HUES6 (cell line): Measurements from ENCODE around the gene SRI.
A peak's percentile ranks its signal among the peaks of the same experiment; 100 is the strongest.

Experiments
- H3K27ac ChIP-seq: 2 replicates; pipeline ENCODE4 v1.7.0; 2013; ENCODE audit warnings: low read depth, mild to moderate bottlenecking, low read length, inconsistent platforms
- H3K27me3 ChIP-seq: 2 replicates; pipeline ENCODE4 v1.6.1; 2013; ENCODE audit warnings: low read length; ENCODE audit not compliant: control insufficient read depth, insufficient read depth
- H3K36me3 ChIP-seq: 2 replicates; pipeline ENCODE4 v1.6.1; 2013; ENCODE audit warnings: low read length; ENCODE audit not compliant: control insufficient read depth, insufficient read depth
- H3K4me1 ChIP-seq: 2 replicates; pipeline ENCODE4 v1.6.1; 2013; ENCODE audit warnings: low read length; ENCODE audit not compliant: control insufficient read depth, insufficient read depth
- H3K4me3 ChIP-seq: 2 replicates; pipeline ENCODE4 v1.5.1; 2013; ENCODE audit warnings: low read depth, low read length
- H3K9ac ChIP-seq: one replicate; pipeline ENCODE4 v1.6.1; 2013; ENCODE audit warnings: mild to moderate bottlenecking, low read length
- H3K9me3 ChIP-seq: 2 replicates; pipeline ENCODE4 v1.6.1; 2013; ENCODE audit warnings: low read depth, low read length; ENCODE audit not compliant: control insufficient read depth, insufficient read depth

Gene SRI

DNA sequence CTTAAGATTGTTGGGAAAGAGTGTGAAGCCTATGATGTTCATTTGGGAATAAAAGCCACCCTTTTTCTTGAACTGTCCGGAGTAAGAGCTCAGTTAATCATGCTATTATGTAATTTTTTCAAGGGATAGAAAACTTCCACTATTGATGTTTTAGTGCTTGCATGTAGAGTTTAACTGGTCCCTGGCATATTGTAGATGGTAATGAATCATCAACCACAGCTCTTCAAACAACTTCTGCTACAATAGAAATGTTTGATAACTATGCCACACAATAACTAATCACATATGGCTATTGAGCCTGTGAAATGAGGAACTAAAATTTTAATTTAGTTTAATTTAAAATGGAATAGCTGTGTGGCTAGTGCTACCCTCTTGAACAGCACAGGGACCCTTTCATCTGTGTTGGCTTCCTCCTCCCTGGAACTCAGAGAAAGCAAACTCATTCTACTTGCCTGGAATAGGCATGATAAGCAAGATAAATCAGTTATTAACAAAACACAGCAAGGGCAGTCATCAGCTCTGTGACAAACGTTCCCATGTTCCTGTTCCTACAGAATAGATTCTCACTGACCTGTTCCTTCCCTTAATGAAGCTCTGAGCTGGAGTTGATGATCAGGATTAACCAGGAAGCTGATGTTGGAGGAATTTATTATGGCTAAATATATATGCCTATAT lies 4.9 kb upstream of the SRI start:
- H3K4me3 ChIP-seq: no peak overlapping the region
- H3K9ac ChIP-seq: no peak overlapping the region
- no peak overlapping the region for H3K27ac ChIP-seq
- no peaks in the 10 kb centered on the region for H3K36me3 ChIP-seq
- H3K27me3 ChIP-seq: no peaks in the 10 kb centered on the region
- H3K9me3 ChIP-seq: no peaks in the 10 kb centered on the region
- H3K4me1 ChIP-seq: peaks cover 6% of the 10 kb centered on the region; the same call in 1 of the 2 replicates

DNA sequence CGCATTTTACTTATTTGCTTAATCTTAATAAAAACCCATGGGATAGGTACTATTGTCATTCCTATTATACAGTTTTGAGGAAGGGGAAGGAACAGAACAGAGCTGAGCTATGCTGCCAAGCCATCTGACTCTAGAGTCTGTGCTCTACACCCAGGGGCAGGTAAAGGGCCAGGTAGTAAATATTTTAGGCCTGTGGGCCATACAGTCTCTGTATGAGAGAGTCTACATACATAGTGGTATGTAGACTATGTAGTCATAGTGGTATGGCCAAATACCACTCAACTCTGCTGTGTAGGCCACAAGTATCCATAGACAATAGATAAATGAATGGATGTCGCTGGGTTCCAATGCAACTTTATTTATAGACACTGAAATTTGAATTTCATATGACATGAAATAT lies 3.4 kb upstream of the SRI start:
- no peak overlapping the region for H3K4me3 ChIP-seq
- H3K36me3 ChIP-seq: no peaks in the 10 kb centered on the region
- no peaks in the 10 kb centered on the region for H3K9me3 ChIP-seq
- H3K9ac ChIP-seq: no peak overlapping the region
- no peak overlapping the region for H3K27ac ChIP-seq
- no peaks in the 10 kb centered on the region for H3K27me3 ChIP-seq
- peaks cover 8% of the 10 kb centered on the region for H3K4me1 ChIP-seq

DNA sequence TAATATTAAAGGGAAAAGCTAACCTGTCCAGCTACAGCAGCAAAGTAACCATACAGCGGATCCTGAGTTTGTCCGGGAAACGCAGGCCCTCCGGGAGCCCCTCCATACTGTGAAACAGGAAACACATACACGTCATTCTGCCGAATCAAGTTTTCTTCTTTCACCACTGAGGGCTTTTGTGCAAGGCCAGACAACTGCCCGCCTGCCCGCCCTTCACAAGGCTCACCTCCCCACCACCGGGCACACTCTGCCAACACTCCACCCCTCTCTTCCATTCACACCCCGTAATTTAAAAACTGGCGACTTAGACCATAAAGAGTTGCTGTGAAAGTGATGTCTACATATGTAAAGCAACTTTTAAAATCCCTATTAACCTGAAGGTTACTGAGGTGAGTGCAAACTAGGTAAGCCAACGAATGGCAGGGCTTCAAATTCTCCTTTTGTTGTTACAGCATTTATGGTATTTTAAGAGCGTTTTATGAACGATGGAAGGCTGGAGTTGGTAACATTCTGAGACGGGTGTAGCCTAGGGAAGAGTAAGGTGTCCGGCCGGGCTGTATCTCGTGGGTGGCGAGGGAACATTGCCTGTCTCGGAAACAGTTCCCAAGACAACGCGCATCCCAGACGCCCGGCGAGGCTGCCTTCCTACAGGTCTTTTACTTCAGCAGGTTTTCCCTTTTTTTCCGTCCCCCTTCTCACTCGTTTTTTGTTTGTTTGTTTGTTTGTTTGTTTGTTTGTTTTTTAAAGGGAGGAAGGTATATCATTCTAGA lies 817 bp downstream of the SRI start:
- H3K36me3 ChIP-seq: peaks cover 14% of the 10 kb centered on the region
- H3K27ac ChIP-seq: no peak overlapping the region
- no peaks in the 10 kb centered on the region for H3K9me3 ChIP-seq
- H3K9ac ChIP-seq: peak overlapping the region; percentile 66
- H3K27me3 ChIP-seq: no peaks in the 10 kb centered on the region
- peaks cover 30% of the 10 kb centered on the region for H3K4me1 ChIP-seq
- peak overlapping the region; percentile 62 for H3K4me3 ChIP-seq

DNA sequence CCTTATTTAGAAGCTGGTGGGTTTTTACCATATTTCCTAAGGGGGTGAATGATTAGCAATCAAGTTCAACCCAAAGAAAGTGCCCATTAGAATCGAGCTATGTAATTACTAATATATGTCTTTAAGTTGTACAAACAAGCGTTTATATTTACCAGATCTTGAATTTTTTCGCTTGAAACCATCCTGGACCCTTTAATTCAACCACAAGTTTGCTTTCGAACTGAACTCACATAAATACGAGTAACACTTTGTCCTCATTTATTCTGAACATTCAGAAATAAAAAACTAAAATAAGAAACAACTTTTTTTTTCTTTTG lies 1.5 kb downstream of the SRI start:
- H3K27ac ChIP-seq: no peak overlapping the region; the same call in 1 of the 2 replicates

DNA sequence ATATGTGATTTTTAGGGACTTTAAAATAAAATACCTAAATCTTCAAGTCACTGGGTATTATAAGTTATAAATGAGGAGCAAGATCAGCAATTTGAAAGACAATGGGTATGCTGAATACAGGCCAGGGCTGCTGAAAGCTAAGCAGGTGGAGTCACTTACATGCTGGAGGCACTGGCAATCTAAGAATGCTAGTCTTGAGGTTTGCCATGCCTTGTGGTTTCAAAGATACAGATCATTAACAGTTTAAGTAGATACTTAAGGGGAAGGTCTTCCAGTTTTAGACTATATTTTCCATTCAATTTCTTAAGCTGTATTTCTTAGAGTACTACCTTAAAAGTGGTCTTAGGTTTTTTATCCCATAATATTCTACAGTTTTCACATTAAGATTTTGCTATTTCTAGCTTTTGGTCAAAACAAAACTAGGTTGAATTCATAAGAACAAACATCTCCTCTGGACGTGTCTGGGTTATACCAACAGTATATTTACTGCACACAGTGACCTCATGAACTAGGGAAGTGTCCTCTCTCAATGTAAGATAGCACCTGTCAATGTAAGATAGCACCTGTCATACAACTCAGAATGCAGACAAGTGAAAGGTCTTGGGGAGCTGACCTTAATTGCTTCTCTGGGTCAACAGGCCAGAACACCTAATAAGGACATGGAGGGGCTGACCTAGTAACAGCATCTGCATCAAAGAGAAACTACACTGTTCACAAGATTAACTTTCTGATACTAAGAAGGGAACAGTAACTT lies 2.0 kb downstream of the SRI start:
- Histone ChIP-seq H3K4me1 (peaks cover 30% of the 10 kb centered on the region), H3K9ac (no peak overlapping the region), H3K27ac (no peak overlapping the region), H3K9me3 (no peaks in the 10 kb centered on the region), H3K36me3 (peaks cover 24% of the 10 kb centered on the region), H3K27me3 (no peaks in the 10 kb centered on the region), H3K4me3 (peak overlapping the region; percentile 62)

More for the DNA sequence above, 1.5 kb downstream of the SRI start:
- Histone ChIP-seq H3K9ac (no peak overlapping the region), H3K27me3 (no peaks in the 10 kb centered on the region), H3K4me1 (peaks cover 30% of the 10 kb centered on the region), H3K4me3 (peak overlapping the region; percentile 62), H3K9me3 (no peaks in the 10 kb centered on the region), H3K36me3 (peaks cover 18% of the 10 kb centered on the region)

GRCh38 chr7:88216276-88216675 lies 3.6 kb downstream of the SRI start:
- Histone ChIP-seq H3K9ac (no peak overlapping the region), H3K4me1 (peaks cover 29% of the 10 kb centered on the region), H3K36me3 (peaks cover 36% of the 10 kb centered on the region), H3K27ac (no peak overlapping the region), H3K27me3 (no peaks in the 10 kb centered on the region), H3K9me3 (no peaks in the 10 kb centered on the region), H3K4me3 (no peak overlapping the region)

DNA sequence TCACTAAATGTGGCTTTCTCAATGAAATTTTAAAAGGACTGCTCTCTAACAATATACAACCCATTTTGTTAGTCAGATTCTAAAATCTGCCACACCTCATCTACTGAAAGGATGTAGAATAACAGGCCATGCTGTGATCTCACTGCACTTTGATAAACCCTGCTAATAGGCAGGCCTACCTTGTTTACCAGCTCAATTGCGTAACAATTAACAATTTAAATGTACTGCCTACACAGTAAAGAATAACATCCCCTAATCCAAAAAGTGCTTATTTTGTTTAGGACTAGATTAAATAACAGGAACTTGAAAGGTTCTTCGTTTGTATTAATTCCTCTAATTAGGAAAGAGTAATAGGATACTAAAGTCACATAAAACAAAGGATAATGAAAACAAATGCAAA lies 4.5 kb downstream of the SRI start:
- no peak overlapping the region for H3K9ac ChIP-seq
- H3K27me3 ChIP-seq: no peaks in the 10 kb centered on the region
- H3K9me3 ChIP-seq: no peaks in the 10 kb centered on the region
- H3K4me3 ChIP-seq: no peak overlapping the region
- H3K36me3 ChIP-seq: peaks cover 41% of the 10 kb centered on the region
- H3K4me1 ChIP-seq: peaks cover 24% of the 10 kb centered on the region
- no peak overlapping the region for H3K27ac ChIP-seq

- H3K27me3 ChIP-seq: no peaks in the 10 kb centered on the region
- no peak overlapping the region for H3K27ac ChIP-seq
- H3K36me3 ChIP-seq: peaks cover 48% of the 10 kb centered on the region
- no peak overlapping the region for H3K4me3 ChIP-seq
- H3K9me3 ChIP-seq: no peaks in the 10 kb centered on the region
- peaks cover 24% of the 10 kb centered on the region for H3K4me1 ChIP-seq
- H3K9ac ChIP-seq: no peak overlapping the region
Measured at GRCh38 chr7:88214456-88214855, 5.4 kb downstream of the SRI start.

DNA sequence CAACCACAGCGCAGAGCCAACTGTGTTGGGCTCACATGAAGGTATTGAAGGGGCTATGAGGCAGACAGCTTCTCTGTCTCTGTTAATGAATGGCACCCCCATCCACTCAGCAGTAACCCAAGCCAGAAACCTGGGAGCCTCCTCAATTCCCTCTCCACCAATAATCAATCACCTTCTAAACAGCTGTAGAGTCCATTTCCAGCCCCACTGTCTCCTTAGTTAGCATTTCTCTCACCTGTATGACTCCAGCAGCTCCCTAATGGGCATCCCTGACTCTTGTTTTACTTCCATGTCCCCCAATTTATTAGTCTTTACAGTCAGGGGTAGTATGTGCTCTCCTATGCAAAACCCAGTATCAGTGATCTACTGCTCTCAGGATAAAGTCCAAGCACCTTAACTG lies 6.9 kb downstream of the SRI start:
- H3K9ac ChIP-seq: no peak overlapping the region
- no peak overlapping the region for H3K27ac ChIP-seq
- peaks cover 63% of the 10 kb centered on the region for H3K36me3 ChIP-seq

DNA sequence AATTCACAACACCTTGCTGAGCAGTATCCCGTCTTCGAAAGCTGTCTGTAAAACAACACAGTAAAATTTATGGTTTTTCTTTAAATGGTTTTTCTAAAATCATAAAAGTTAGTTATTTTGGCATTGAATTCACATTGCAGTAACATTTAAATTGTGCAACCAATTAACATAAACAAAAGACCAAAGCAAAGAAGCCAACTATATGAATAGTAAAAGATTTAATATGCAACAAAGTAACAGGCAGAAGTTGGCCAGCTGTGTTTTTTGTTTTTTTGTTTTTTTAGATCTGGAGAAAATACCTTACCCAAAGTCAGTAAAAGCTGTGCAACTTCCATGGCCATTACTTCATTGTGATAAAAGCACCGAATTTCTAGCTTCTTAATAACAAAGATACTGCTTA lies 11.3 kb downstream of the SRI start:
- Histone ChIP-seq H3K27ac (no peak overlapping the region), H3K36me3 (peaks cover 87% of the 10 kb centered on the region)

More for the DNA sequence above, 6.9 kb downstream of the SRI start:
- peaks cover 18% of the 10 kb centered on the region for H3K4me1 ChIP-seq
- H3K9me3 ChIP-seq: no peaks in the 10 kb centered on the region
- H3K4me3 ChIP-seq: no peak overlapping the region
- H3K27me3 ChIP-seq: no peaks in the 10 kb centered on the region

DNA sequence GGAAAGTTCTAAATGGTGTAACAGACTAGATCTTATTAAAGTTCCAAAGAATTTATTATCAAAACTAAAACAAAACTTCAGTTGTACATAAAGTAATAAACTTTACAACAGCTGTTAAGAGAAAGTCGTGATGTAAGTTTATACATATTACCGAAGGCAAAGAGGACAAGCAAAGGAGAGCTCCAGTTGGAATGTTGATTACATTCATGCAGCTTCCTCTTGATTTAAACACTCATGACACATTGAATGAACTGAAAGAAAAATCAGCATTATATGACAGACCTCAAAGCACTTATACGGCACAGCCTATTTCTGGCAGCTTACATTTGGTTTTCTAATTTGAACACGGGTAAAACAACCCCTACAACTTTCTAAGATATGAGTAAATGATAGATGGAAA lies 13.6 kb downstream of the SRI start:
- no peaks in the 10 kb centered on the region for H3K9me3 ChIP-seq
- no peak overlapping the region for H3K4me3 ChIP-seq
- no peaks in the 10 kb centered on the region for H3K27me3 ChIP-seq
- peaks cover 78% of the 10 kb centered on the region for H3K36me3 ChIP-seq
- peaks cover 3% of the 10 kb centered on the region for H3K4me1 ChIP-seq
- H3K9ac ChIP-seq: no peak overlapping the region
- H3K27ac ChIP-seq: no peak overlapping the region

More for the DNA sequence above, 11.3 kb downstream of the SRI start:
- no peaks in the 10 kb centered on the region for H3K27me3 ChIP-seq
- no peaks in the 10 kb centered on the region for H3K4me1 ChIP-seq
- H3K4me3 ChIP-seq: no peak overlapping the region
- no peaks in the 10 kb centered on the region for H3K9me3 ChIP-seq
- H3K9ac ChIP-seq: no peak overlapping the region
